ENCODE measurements around the gene PERM1. TPM values are rescaled to one million over a fixed set of nuclear protein-coding genes. Genes with fewer than 3 reads are reported as not detected.
"Not testable (repeated sequence)": the region's sequence is repeated elsewhere in the genome, so short reads cannot be mapped to it uniquely, and the experiment has no call there.

The PERM1 gene
- total RNA-seq, 2 donors from 2014 or later = not detected

DNA sequence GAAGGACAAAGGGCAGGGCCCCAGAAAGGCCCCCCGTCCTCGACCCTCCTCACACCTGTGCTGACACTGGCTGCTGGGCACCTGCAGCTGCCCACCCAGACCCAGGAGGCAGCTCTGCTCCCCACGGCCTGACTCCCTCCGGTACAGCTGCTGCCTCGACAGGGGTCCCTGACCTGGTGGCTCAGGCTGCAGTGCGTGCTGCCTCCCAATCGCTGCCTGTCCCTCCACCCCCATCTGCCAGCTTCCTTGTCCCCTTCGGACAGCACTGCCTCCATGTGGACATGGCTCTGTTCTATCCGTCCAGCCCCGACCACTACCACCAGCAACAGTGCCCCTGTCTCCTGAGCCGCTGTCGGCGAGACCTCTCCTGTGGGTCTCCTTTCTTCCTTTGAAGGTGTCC, 27.0 kb downstream of the PERM1 start:
- H3K27me3 Mint-ChIP-seq = no peaks in the 10 kb centered on the region
- H3K27ac Mint-ChIP-seq = no peak overlapping the region
- ATAC-seq (no peak), DNase-seq (ENCODE audit: low spot score) (no peak)
- peaks cover 20 to 21% of the 10 kb centered on the region in 2 donors for H3K4me1 Mint-ChIP-seq (ENCODE audit: low read depth in 2 of 2)
- H3K4me3 Mint-ChIP-seq = no peak overlapping the region
- peaks cover 5% of the 10 kb centered on the region for H3K36me3 Mint-ChIP-seq
- H3K9me3 Mint-ChIP-seq = no peaks in the 10 kb centered on the region

DNA sequence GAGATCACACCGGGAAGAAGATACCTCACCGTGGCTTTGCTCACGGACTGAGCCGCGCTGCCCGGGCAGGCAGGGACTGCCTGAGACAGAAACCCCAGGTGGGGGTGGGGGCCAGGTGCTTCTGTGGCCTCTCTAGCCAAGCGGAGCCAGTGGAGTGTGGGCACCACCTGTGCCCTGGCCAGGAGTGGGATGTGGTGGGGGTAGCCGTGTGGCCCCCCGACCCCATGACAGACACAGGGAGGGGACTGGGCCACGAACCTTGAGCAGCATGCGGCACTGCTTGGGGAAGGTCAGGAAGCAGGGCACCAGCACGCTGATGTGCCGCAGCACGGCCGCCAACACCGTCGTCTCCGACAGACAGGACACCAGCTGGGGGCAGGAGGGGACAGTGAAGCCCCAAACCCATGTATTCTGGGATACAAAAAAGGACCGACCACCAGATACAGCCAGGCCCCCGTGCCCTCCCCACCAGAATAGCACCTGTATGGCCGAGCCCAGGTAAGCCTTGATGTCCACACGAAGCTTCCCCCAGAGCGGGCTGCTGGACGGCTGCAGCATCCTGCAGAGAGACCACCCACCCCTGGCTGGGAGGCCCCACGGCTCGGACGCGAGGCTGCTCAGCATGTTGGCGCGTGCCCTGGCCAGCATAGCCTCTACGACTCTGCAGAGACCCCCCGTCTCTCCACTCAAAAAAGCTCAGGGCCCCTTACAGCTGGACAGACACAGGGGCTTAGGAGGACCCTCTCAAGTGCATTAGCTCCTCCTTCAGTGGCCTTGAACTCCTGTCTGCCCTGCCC, 28.2 kb downstream of the PERM1 start:
- Mint-ChIP-seq H3K4me1 (ENCODE audit: low read depth in 2 of 2) (peaks cover 20 to 21% of the 10 kb centered on the region in 2 donors), H3K9me3 (no peaks in the 10 kb centered on the region), H3K27ac (no peak overlapping the region), H3K4me3 (no peak overlapping the region), H3K27me3 (no peaks in the 10 kb centered on the region), H3K36me3 (peaks cover 5% of the 10 kb centered on the region)
- ATAC-seq = no peak
- no peak for DNase-seq (ENCODE audit: low spot score)

DNA sequence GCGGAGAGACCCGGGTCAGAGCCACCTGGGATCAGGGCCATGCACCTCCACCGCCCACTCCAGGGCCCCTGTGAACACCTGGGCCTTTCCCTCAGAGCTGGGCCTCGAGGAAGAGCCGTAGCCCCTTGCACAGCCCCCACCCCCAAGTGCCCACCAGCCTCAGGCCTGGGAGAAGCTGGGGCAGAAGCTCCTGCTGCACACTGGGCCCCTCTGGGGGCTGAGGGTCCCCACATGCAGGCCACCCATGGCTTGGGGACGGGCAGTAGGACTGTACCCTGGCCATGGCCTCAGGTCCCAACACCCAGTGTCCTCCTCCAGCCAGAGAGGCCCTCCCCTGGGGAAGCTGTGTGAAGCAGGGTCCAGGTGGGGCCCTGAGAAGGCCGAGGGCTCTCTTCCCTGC, 29.3 kb downstream of the PERM1 start:
- Mint-ChIP-seq H3K4me3 (no peak overlapping the region), H3K27me3 (no peaks in the 10 kb centered on the region), H3K4me1 (ENCODE audit: low read depth in 2 of 2) (peaks cover 8 to 12% of the 10 kb centered on the region in 2 donors), H3K9me3 (no peaks in the 10 kb centered on the region), H3K36me3 (peaks cover 3% of the 10 kb centered on the region), H3K27ac (no peak overlapping the region)
- DNase-seq (ENCODE audit: low spot score) (no peak), ATAC-seq (no peak)

DNA sequence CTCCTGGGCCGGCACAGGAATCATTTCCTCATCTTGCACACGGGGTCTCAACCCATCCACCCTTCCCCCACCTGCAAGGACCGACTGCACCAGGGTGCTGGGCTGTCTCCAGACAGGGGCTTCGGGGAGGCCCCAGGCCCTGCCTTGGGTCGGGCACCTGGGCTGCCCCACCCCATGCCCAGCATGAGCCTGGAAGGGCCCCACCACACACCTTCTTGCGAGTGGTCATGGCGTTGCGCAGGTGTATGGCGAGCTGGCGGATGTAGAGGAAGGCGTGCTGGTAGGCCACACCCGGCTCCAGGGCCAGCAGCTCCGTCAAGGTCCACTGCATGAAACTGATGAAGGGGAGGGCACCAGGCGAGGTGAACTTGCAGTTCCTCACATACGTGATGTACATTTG, 29.7 kb downstream of the PERM1 start:
- ATAC-seq = no peak
- DNase-seq (ENCODE audit: low spot score) = no peak
- peaks cover 4 to 9% of the 10 kb centered on the region in 2 donors for H3K4me1 Mint-ChIP-seq (ENCODE audit: low read depth in 2 of 2)
- H3K27ac Mint-ChIP-seq = no peak overlapping the region
- H3K9me3 Mint-ChIP-seq = no peaks in the 10 kb centered on the region
- H3K36me3 Mint-ChIP-seq = no peaks in the 10 kb centered on the region
- H3K4me3 Mint-ChIP-seq = no peak overlapping the region
- H3K27me3 Mint-ChIP-seq = no peaks in the 10 kb centered on the region

DNA sequence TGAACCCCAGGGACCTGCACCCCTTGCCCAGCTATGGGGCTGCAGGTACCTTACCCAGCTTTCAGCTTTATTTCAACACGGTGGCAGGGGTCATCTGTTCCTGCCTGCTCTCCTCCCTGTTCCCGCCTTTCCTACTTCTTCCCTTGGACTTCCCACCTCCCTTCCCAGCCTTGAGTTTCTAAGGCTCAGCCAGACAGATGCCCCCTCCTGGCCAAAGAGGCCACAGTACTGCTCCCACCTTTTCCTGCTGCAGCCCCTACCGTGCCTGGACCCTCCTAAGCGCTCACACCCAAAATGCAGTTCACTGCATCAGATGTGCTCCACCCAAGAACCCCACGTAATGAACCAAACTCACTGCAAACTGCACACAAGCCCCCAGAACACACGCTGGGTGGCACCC, 30.5 kb downstream of the PERM1 start:
- Mint-ChIP-seq H3K9me3 (no peaks in the 10 kb centered on the region), H3K27me3 (no peaks in the 10 kb centered on the region), H3K27ac (no peak overlapping the region), H3K36me3 (no peaks in the 10 kb centered on the region), H3K4me3 (no peak overlapping the region), H3K4me1 (ENCODE audit: low read depth in 2 of 2) (peaks cover 0 to 5% of the 10 kb centered on the region in 2 donors)
- ATAC-seq (no peak), DNase-seq (ENCODE audit: low spot score) (no peak)

DNA sequence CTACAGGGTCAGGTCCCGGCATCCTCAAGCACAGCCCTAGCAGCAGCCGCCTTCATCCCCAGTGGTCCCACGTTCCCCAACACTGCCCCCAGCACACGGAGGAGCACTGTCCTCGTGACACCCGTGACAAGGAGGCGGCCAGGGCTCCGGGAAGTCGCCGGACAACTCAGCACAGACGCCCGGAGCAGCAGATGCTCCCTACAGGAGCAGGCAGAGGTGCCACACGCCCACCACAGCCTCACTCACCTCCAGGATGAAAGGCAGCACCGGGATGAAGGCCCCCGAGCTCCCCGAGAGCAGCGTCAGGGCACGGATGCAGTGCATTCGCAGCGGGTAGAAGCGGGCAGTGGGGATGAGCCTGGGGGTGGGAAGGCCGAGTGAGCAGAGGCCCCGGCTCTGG, 31.0 kb downstream of the PERM1 start:
- Mint-ChIP-seq H3K36me3 (no peaks in the 10 kb centered on the region), H3K9me3 (no peaks in the 10 kb centered on the region), H3K4me3 (no peak overlapping the region), H3K27me3 (no peaks in the 10 kb centered on the region), H3K4me1 (ENCODE audit: low read depth in 2 of 2) (peaks cover 0 to 5% of the 10 kb centered on the region in 2 donors), H3K27ac (no peak overlapping the region)
- DNase-seq (ENCODE audit: low spot score) = no peak
- ATAC-seq = no peak

DNA sequence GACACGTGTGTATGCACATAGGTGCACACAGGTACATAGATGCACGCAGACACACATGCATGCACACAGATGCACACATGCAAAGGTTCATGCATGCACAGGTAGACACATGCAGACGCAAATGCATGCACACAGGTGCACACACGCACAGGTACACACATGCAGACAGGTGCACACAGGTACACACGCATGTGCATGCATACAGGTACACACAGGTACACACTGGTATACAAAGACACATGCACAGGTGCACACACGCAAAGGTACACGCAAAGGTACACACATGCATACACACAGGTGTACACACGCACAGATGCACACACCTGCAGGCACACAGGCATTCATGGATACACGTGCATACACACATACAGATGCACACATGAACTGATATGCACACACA, 31.6 kb downstream of the PERM1 start:
- Mint-ChIP-seq H3K9me3 (no peaks in the 10 kb centered on the region), H3K4me1 (ENCODE audit: low read depth in 2 of 2) (peaks cover 0 to 4% of the 10 kb centered on the region in 2 donors), H3K36me3 (no peaks in the 10 kb centered on the region), H3K4me3 (no peak overlapping the region), H3K27me3 (no peaks in the 10 kb centered on the region), H3K27ac (no peak overlapping the region)
- no peak for ATAC-seq
- no peak for DNase-seq (ENCODE audit: low spot score)

DNA sequence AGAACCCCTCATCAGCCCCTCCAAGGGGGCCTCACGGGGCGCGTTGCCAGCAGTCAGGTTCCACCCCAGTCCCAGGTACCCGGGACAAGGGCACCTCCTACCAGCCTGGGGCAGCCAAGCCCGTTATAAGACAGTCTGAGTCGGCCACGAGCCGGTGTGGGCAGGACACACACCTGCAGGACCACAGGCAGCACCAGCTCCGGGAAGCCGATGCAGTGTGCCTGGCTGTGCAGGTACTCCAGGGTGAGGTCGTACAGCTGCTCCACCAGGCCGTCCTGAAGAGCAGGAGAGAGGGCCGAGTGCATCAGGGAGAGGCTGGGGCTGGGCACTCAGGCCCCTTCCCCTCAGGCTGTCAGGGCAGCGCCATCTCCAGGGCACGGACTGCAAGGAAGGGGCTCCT, 33.9 kb downstream of the PERM1 start:
- H3K27me3 Mint-ChIP-seq = no peaks in the 10 kb centered on the region
- no peak overlapping the region for H3K4me3 Mint-ChIP-seq
- no peaks in the 10 kb centered on the region for H3K4me1 Mint-ChIP-seq (ENCODE audit: low read depth in 2 of 2)
- DNase-seq (ENCODE audit: low spot score) (no peak), ATAC-seq (no peak)
- H3K27ac Mint-ChIP-seq = no peak overlapping the region
- H3K9me3 Mint-ChIP-seq = no peaks in the 10 kb centered on the region
- no peaks in the 10 kb centered on the region for H3K36me3 Mint-ChIP-seq

DNA sequence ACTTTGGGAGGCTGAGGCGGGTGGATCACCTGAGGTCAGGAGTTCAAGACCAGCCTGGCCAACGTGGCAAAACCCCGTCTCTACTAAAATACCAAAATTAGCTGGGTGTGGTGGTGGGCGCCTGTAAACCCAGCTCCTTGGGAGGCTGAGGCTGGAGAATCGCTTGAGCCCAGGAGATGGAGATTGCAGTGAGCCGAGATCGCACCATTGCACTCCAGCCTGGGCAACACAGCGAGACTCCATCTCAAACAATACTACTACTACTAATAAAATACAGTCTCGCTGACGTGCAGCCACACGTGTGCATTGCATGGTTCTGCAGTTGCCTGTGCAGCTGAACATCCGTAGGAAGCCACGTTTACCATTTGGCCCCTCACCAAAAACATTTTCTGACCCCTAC, 35.1 kb downstream of the PERM1 start:
- DNase-seq (ENCODE audit: low spot score); H3K27ac Mint-ChIP-seq; ATAC-seq; H3K36me3 Mint-ChIP-seq; H3K27me3 Mint-ChIP-seq; H3K9me3 Mint-ChIP-seq; H3K4me1 Mint-ChIP-seq (ENCODE audit: low read depth in 2 of 2); H3K4me3 Mint-ChIP-seq: not testable (repeated sequence)

DNA sequence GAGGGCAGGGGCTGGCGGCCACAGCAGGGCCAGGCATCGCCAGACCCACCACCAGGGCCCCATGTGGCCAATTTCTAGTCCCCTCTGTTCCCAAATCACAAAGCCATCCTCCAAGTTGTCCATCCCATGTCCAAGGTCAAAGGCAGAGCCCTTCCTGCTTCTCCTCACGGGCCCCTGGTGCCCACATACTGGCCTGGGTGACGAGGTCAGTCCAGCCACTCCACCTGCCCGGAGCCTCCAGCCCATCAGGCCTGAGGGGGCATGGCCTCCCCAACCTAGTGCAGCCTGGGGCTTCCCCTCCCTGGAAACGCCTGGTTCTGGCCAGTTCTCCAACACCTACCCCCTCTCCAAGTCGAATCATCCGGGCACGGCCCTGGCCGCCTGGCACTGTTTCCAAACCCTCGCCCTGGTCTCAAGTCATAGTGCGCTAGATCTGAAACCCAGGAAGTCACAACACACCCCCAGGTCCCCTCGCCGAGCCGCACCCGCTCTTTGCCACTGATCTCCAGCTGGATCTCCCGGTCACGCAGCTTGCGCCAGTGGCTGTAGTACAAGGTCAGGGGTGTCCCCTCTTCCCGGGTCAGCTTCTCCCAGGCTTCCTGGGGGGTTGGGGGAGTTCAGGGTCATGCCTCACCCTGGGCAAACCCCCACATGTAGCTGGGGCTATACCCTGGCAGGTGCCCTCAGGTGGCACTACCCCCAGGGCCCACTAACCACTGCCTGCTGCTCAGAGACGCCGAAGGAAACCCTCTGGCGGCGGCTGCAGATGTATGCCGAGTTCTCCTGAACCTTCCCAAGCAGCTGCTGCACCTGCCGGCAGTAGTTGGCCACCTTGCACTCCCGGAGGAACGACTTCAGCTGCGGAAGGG, 36.0 kb downstream of the PERM1 start:
- H3K27me3 Mint-ChIP-seq = peaks cover 0 to 3% of the 10 kb centered on the region in 2 donors
- no peak for DNase-seq (ENCODE audit: low spot score)
- no peaks in the 10 kb centered on the region for H3K9me3 Mint-ChIP-seq
- no peak for ATAC-seq
- no peak overlapping the region for H3K4me3 Mint-ChIP-seq
- no peaks in the 10 kb centered on the region for H3K36me3 Mint-ChIP-seq
- no peaks in the 10 kb centered on the region for H3K4me1 Mint-ChIP-seq (ENCODE audit: low read depth in 2 of 2)
- H3K27ac Mint-ChIP-seq = no peak overlapping the region

DNA sequence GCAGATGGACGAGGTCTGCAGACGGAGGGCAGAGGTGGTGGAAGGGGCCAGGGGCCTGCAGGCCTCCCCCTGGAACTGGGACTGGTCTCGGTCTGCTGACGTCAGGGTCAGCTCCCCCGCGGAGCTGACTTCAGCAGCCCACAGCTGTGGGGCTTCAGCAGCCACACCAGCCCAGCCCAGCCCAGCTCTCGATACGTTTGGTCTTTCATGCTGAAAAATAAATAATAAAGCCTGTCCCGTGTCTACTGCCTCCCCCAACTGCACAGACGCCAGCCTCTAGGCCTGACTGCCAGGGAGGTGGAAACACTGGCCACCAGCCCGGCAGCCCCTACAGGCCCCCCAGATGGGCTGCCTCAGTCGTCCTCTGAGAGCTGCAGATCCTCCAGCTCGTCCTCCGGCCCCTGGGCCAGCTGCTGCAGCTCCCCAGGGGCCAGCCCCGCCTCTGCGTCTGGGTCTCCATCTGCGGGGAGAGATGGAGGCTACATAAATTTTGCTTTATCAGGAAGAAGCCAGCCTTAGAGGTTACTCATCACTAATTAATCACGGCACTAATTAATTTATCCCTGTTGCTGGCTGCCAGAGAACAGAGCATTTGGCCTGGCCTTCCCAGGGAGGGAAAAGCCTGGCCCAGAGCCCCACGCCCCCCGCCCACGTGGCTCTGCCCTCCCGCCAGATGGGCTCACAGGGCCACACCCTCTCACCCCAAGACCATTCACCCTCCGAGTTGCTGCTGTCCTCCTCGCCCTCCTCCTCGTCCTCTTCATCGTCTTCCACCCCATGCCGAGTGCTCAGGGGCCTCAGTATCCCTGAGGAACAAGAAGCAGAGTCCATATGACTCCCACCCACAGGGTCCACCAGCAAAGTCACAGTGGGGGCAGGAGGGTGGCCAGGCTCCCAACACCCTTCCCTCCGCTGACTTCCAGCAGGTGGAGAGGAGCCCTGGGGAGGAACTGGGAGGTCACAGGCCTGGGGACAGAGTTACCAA, 37.3 kb downstream of the PERM1 start:
- no peak for ATAC-seq
- peaks cover 0 to 3% of the 10 kb centered on the region in 2 donors for H3K27me3 Mint-ChIP-seq
- no peaks in the 10 kb centered on the region for H3K36me3 Mint-ChIP-seq
- no peaks in the 10 kb centered on the region for H3K9me3 Mint-ChIP-seq
- no peak for DNase-seq (ENCODE audit: low spot score)
- H3K4me1 Mint-ChIP-seq (ENCODE audit: low read depth in 2 of 2) = no peaks in the 10 kb centered on the region
- no peak overlapping the region for H3K27ac Mint-ChIP-seq
- H3K4me3 Mint-ChIP-seq = no peak overlapping the region

DNA sequence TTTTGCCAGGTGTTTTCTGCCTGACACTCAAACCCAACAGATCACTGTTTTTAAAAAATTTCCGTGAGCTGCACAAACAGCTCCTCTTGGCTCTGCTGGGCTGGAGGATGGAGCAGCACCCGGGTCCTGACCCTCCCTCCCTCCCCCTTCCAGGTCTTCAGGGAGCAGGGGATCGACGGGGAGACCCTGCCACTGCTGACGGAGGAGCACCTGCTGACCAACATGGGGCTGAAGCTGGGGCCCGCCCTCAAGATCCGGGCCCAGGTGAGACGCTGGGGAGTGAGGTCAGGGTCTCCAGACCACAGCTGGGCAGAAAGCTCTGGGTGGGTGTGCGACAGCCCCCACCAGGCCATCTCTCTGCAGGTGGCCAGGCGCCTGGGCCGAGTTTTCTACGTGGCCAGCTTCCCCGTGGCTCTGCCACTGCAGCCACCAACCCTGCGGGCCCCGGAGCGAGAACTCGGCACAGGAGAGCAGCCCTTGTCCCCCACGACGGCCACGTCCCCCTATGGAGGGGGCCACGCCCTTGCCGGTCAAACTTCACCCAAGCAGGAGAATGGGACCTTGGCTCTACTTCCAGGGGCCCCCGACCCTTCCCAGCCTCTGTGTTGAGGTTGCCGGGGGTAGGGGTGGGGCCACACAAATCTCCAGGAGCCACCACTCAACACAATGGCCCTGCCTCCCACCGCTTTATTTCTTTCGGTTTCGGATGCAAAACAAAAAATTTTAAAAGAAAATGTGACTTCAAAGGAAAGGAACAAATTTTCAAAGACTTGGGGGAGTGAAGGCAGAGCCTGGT, 38.1 kb downstream of the PERM1 start:
- Mint-ChIP-seq H3K27ac (no peak overlapping the region), H3K36me3 (no peaks in the 10 kb centered on the region), H3K4me1 (ENCODE audit: low read depth in 2 of 2) (peaks cover 0 to 2% of the 10 kb centered on the region in 2 donors), H3K9me3 (no peaks in the 10 kb centered on the region), H3K4me3 (no peak overlapping the region), H3K27me3 (peaks cover 0 to 6% of the 10 kb centered on the region in 2 donors)
- DNase-seq (ENCODE audit: low spot score) (no peak), ATAC-seq (no peak)

Measured in natural killer cell treated with Interleukin-12 subunit alpha and Interleukin-12 subunit beta and Interleukin-15 and Interleukin-18, amount 100 ng/mL, for 72 hours (primary cell).